Naive B cell (primary cell): ENCODE data around the gene TMEM63A. TPM values are rescaled to one million over a fixed set of nuclear protein-coding genes. Genes with fewer than 3 reads are reported as not detected.
"Not testable (repeated sequence)": the region's sequence is repeated elsewhere in the genome, so short reads cannot be mapped to it uniquely, and the experiment has no call there.

ENCODE experiments used
- ATAC-seq, 2 donors: fragments of 150-1000 bp; cut with Tn5 transposase; 2 replicates each; pipeline ENCODE4 v1.10.0; 2021; ENCODE audit warnings: low read depth in 2 of 2, mild to moderate bottlenecking in 2 of 2, moderate library complexity in 2 of 2
- DNase-seq: peaks from one replicate; pipeline ENCODE4 v3.0.0; 2022
- H3K27ac Mint-ChIP-seq, 6 donors: one replicate each; pipeline ENCODE4 v1.8.0; 2020 to 2022; ENCODE audit warnings: mild to moderate bottlenecking in 6 of 6, mixed read lengths in 6 of 6, moderate library complexity in 5 of 6, inconsistent platforms in 2 of 6
- H3K27me3 Mint-ChIP-seq, 3 donors: one replicate each; pipeline ENCODE4 v1.8.0; 2021 to 2022; ENCODE audit warnings: mixed read lengths in 3 of 3, mild to moderate bottlenecking in 1 of 3
- H3K36me3 Mint-ChIP-seq, 2 donors: one replicate each; pipeline ENCODE4 v1.8.0; 2020 to 2022; ENCODE audit warnings: mixed read lengths in 2 of 2, inconsistent platforms in 1 of 2, mild to moderate bottlenecking in 1 of 2
- H3K4me1 Mint-ChIP-seq, 3 donors: one replicate each; pipeline ENCODE4 v1.8.0; 2020 to 2022; ENCODE audit warnings: mixed read lengths in 3 of 3, inconsistent platforms in 1 of 3, mild to moderate bottlenecking in 1 of 3, moderate library complexity in 1 of 3
- H3K4me3 Mint-ChIP-seq, 8 donors: one replicate each; pipeline ENCODE4 v1.8.0; 2020 to 2022; ENCODE audit warnings: mild to moderate bottlenecking in 8 of 8, mixed read lengths in 8 of 8, moderate library complexity in 8 of 8, inconsistent platforms in 2 of 8
- H3K9me3 Mint-ChIP-seq, 7 donors: one replicate each; pipeline ENCODE4 v1.8.0; 2020 to 2022; ENCODE audit warnings: mixed read lengths in 7 of 7, mild to moderate bottlenecking in 5 of 7, inconsistent platforms in 2 of 7, moderate library complexity in 1 of 7
- polyA plus RNA-seq, 6 donors: library from polyadenylated mRNA; unstranded; fragments of 300-500 nt; fragmentation: Illumina TruSeq; gene quantifications; one replicate each; pipeline ENCODE4 v1.2.3, GENCODE V29; 2021; ENCODE audit warnings: low read depth in 6 of 6

Gene TMEM63A
- polyA plus RNA-seq, 6 donors from 2014 or later, result 10.6 to 38.5 (median 20.0) TPM

DNA sequence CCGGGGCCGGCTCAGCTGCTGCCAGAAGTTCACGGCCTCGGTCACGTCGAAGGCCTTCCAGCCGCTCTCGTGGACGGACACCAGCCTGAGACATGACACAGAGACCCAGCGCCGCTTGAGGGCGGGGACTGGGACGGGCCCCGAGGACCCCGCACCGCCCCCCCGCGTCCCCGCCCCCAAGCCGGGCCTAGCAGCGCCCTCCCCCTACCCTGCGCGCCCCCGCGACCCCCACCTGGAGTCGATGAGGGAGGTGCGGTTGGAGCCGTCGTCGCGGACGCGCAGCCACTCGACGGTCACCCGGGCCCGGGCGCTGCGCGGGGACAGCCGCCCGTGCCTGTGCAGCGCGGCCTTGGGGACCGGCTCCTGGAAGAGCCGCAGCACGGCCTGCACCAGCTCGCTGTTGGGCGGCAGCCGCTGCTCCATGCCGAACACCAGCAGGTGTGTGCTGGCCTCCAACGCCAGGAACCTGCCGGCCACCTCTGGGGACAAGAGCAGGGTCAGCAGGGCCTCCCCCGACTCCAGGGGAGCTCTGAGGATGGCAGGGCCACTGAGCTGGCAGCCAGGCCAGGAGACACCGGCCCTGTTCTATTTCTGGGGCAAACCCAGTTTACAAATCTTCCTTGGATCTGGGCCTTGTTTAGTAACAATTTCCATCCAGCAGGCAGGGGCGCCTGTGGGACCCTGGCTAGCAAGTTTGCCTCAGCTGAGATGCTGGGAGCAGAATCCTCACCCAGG, 5.5 kb upstream of the TMEM63A start:
- Mint-ChIP-seq H3K4me1 (peaks cover 11 to 14% (median 12%) of the 10 kb centered on the region in 3 donors), H3K4me3 (peak overlapping the region in 1 of 8 donors; percentile 47)
- H3K36me3 Mint-ChIP-seq, ATAC-seq, DNase-seq, H3K9me3 Mint-ChIP-seq, H3K27me3 Mint-ChIP-seq, H3K27ac Mint-ChIP-seq: not testable (repeated sequence)

DNA sequence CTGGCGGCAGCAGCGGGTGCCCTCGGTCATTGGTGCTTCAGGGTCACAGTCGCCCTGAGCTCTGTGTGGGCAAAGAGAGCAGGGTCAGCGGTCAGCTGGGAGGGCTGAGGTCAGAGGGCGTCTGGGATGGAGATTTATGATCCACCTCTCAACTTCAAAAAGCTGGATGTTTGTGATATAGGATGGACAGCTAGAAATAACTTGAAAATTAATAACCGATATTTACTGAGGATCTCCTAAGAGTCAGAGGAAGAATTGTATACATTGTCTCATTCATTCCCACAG, 4.8 kb upstream of the TMEM63A start:
- DNase-seq, result no peak
- peak overlapping the region in 1 of 8 donors; percentile 47 for H3K4me3 Mint-ChIP-seq
- H3K9me3 Mint-ChIP-seq, result no peaks in the 10 kb centered on the region
- H3K27ac Mint-ChIP-seq, result no peak overlapping the region
- peaks cover 11 to 14% (median 12%) of the 10 kb centered on the region in 3 donors for H3K4me1 Mint-ChIP-seq
- no peak for ATAC-seq
- no peaks in the 10 kb centered on the region for H3K36me3 Mint-ChIP-seq
- H3K27me3 Mint-ChIP-seq, result peaks cover 0 to 9% (median 0%) of the 10 kb centered on the region in 3 donors

DNA sequence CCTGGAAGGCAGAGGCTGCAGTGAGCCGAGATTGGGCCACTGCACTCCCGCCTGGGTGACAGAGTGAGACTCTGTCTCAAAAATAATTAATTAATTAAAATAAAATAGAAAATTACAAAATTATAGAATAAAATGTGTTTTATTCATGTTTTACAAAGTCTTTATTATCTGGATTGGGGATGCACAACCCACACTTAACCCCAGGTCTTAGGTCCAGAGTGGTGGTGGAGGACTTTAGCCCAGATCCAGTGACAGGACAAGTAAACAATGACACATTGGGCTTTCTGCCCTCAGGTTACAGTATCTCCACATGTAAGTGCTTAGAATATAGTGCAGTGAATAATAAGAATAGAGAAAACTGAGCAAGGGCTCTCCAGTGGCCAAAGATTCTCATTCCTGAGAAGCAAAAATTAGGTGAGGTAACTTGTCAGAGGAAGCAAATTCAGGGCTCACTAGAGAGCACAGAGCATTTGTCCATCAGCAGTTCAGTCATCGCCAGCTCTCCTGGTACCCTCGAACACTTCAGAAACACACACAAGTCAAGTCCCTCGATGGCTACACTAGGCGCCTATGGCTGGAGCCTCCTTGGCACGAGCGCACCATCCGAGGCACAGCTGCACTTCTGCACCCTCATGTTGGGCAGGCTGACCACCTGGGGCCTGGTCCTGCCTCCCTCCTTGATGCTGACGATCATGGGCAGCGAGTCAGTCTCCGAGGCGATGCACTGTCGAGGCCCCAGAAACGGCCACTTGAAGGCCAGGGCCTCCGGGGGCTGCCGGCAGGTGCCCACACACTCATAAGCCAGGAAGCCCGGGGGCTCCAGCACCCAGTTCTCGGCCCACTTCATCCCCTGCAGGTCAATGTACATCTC, 4.2 kb upstream of the TMEM63A start:
- DNase-seq (no peak), ATAC-seq (no peak)
- peaks cover 0 to 9% (median 0%) of the 10 kb centered on the region in 3 donors for H3K27me3 Mint-ChIP-seq
- no peaks in the 10 kb centered on the region for H3K9me3 Mint-ChIP-seq
- H3K4me1 Mint-ChIP-seq, result peaks cover 12 to 15% (median 13%) of the 10 kb centered on the region in 3 donors
- H3K36me3 Mint-ChIP-seq, result no peaks in the 10 kb centered on the region
- peak overlapping the region in 2 of 8 donors; percentile 47 to 69 for H3K4me3 Mint-ChIP-seq
- H3K27ac Mint-ChIP-seq, result no peak overlapping the region

DNA sequence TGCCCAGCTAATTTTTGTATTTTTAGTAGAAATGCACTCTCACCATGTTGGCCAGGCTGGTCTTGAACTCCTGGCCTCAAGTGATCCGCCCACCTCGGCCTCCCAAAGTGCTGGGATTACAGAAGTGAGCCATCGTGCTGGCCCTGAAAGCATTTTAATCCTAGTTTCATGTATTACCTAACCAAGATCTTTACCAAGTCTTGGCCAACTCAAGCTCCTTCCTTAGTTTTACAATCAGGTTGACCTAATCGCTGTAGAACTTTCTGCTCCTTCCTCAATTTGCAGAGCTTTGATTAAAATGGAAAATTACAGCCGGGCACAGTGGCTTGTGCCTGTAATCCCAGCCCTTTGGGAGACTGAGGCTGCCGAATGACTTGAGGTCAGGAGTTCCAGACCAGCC, 3.2 kb upstream of the TMEM63A start:
- Mint-ChIP-seq H3K27me3 (peaks cover 0 to 9% (median 0%) of the 10 kb centered on the region in 3 donors), H3K9me3 (no peaks in the 10 kb centered on the region), H3K4me1 (peaks cover 19 to 26% (median 24%) of the 10 kb centered on the region in 3 donors), H3K36me3 (no peaks in the 10 kb centered on the region), H3K4me3 (peak overlapping the region in 3 of 8 donors; percentile 15 to 61 (median 53)), H3K27ac (no peak overlapping the region)
- DNase-seq, result no peak
- no peak for ATAC-seq

DNA sequence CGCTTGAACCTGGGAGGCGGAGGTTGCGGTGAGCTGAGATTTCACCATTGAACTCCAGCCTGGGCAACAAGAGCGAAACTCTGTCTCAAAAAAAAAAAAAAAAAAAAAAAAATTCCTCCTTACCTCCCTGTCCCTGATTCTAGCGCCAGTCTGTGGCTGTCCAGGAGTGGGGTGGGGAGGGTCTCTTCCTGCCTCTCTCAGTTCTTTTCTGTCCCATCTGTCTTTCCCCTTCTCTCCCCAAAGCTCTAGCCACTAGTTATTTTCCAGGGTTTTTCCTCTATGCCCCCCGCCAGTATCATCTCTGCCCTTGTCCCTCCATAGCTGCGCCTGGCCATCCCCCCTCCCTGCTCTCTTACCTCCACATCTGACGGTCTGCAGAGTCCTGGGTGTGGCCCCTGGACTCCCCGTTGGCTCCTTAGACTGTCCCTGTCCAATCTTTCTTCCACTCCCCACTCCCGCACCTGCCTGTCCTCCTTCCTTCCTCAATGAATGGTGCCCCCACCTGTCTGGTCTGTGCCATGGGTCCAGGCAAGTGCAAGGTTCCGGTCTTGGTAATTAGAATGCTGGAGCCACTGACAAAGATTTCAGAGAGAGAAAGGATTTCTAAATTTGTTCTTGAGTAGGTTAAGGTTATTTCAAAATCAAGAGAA, 1.6 kb upstream of the TMEM63A start:
- H3K4me1 Mint-ChIP-seq, result peaks cover 35 to 42% (median 40%) of the 10 kb centered on the region in 3 donors
- DNase-seq, result no peak
- peaks cover 0 to 9% (median 0%) of the 10 kb centered on the region in 3 donors for H3K27me3 Mint-ChIP-seq
- no peaks in the 10 kb centered on the region for H3K36me3 Mint-ChIP-seq
- H3K4me3 Mint-ChIP-seq, result peak overlapping the region; percentile 90 to 97 (median 95)
- peak overlapping the region in 5 of 6 donors; percentile 30 to 88 (median 71) for H3K27ac Mint-ChIP-seq
- no peak for ATAC-seq
- H3K9me3 Mint-ChIP-seq, result no peaks in the 10 kb centered on the region

DNA sequence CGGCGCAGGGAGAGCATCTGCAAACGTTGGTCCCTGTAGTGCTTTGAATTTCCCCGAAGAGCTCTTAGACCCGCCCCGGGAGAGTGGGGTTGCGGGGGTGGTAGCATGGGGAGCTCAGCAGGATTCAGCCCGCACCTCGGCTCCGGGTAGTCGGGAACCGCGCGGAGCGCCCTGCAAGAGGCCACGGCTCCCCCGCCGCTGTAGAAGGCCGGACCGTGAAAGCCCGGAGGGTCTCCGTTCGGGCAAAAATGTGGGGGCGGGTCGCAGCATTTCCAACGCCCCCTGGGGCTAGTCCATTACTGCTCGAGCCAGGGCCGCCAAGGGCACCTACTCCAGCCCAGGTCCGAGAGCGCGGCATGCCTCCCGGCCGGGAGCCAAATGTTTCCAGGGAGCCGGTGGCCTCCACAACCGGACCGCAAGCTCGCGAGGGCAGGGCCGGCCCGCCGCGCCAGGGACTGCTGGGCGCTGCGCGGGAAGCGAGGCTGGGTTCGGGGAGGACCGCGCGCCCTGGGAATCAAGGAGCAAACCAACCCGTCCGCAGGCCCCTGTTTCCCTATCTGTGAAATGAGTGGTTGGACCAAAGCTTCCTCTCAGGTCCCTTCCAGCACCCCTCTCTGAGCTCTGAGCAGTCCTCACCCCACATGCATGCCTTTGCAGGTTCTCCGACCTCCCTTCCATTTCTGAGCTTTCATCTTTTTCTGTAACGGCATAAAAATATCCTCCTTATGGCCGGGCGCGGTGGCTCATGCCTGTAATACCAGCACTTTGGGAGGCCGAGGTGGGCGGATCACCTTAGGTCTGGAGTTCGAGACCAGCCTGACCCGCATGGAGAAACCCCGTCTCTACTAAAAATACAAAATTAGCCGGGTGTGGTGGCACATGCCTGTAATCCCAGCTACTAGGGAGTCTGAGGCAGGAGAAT, 775 bp upstream of the TMEM63A start:
- ATAC-seq, result peak; percentile 40 to 44

DNA sequence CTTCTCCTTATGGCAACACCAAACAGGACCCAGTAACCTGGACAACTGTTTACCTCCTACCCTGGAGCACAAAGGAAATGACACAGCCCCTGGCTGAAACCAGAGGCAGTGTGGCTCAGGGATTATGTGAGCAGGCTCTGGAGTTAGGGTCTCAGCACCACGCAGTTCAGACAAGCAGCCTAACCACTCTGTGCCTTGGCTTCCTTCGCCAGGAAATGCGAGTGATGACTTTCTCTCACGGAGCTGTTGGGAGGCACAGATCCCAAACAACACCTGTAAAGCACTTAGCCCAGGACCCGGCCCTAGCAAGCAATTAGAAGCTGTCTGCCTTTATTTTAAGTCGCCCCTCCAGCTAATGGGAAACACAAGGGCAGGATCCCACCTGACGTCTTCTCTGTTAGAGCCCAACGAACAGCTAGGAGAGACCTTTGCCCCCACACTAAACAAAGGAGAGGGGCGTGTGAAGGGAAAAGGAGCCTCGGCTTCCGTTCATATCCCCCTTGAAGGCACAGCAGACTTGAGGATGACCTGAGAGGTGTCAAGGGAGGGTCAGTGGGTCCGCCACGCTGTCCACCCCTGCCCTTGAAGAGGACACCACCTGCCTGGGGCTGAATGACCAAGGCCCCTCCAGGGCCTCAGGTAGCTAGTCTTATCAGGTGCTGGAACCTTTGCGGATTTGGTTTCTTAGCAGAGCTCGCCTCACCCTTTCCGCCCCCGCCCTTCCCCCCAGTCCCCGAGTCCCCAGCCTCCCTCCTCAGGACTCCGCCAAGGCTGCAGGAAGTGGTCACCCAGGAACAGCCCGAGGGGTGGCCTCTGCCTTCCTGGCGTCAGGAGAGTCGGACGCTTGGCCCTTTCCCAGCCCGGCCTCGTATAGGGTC, 860 bp downstream of the TMEM63A start:
- Mint-ChIP-seq H3K4me3 (peak overlapping the region; percentile 90 to 97 (median 95)), H3K36me3 (no peaks in the 10 kb centered on the region), H3K27ac (peak overlapping the region; percentile 40 to 93 (median 82)), H3K27me3 (no peaks in the 10 kb centered on the region), H3K9me3 (no peaks in the 10 kb centered on the region), H3K4me1 (peaks cover 45 to 56% (median 55%) of the 10 kb centered on the region in 3 donors)
- peak; percentile 11 to 16 for ATAC-seq
- DNase-seq, result no peak

More for the DNA sequence above, 775 bp upstream of the TMEM63A start:
- no peak for DNase-seq
- no peaks in the 10 kb centered on the region for H3K36me3 Mint-ChIP-seq
- H3K4me1 Mint-ChIP-seq, result peaks cover 40 to 47% (median 46%) of the 10 kb centered on the region in 3 donors
- H3K4me3 Mint-ChIP-seq, result peak overlapping the region; percentile 90 to 97 (median 95)
- H3K27me3 Mint-ChIP-seq, result peaks cover 0 to 5% (median 0%) of the 10 kb centered on the region in 3 donors
- H3K9me3 Mint-ChIP-seq, result no peaks in the 10 kb centered on the region
- peak overlapping the region; percentile 24 to 93 (median 88) for H3K27ac Mint-ChIP-seq

DNA sequence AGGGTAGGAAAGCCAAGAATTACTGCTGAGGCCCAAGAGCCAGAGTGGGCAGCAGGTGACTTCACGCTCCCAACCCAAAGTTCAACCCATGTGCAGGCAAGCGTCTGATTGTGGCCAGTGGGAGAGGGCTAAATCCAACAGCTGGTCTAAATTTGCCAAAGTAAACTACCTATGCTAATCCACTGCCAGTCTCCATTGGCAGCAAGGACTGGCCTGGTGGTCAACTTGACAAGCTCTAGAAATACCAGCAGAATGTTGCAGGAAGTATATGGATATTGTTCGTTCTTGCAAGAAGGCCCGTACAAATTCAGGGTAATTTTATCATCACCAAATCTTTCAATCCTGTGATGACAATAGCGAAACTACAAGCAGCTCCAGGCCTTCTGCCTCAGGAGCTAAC, 1.5 kb downstream of the TMEM63A start:
- peaks cover 45 to 58% (median 56%) of the 10 kb centered on the region in 3 donors for H3K4me1 Mint-ChIP-seq
- H3K27ac Mint-ChIP-seq, result peak overlapping the region; percentile 52 to 93 (median 80)
- H3K27me3 Mint-ChIP-seq, result no peaks in the 10 kb centered on the region
- no peaks in the 10 kb centered on the region for H3K36me3 Mint-ChIP-seq
- ATAC-seq (no peak), DNase-seq (no peak)
- H3K9me3 Mint-ChIP-seq, result no peaks in the 10 kb centered on the region
- H3K4me3 Mint-ChIP-seq, result peak overlapping the region; percentile 90 to 97 (median 95)

DNA sequence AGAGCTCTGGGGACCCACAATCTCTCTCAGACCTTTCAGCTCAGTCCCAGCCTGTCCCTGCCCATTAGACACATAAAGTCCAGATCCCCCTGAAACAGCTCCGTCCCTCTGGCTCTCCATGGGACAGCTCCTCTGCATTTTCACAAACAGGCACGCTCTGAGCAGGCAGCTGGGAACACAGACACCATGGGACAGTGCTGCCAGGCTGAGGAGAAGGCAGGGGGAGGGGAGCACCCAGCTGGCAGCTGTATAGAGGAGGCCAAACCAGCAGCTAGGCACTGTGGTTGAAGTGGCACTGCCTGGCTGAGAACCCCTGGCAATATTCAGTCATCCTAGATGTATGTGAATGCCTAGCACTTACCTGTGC, 2.0 kb downstream of the TMEM63A start:
- Mint-ChIP-seq H3K27ac (peak overlapping the region; percentile 56 to 93 (median 78)), H3K9me3 (no peaks in the 10 kb centered on the region), H3K4me1 (peaks cover 45 to 58% (median 56%) of the 10 kb centered on the region in 3 donors), H3K36me3 (no peaks in the 10 kb centered on the region), H3K4me3 (peak overlapping the region; percentile 90 to 97 (median 95)), H3K27me3 (no peaks in the 10 kb centered on the region)
- ATAC-seq, result no peak
- DNase-seq, result no peak

DNA sequence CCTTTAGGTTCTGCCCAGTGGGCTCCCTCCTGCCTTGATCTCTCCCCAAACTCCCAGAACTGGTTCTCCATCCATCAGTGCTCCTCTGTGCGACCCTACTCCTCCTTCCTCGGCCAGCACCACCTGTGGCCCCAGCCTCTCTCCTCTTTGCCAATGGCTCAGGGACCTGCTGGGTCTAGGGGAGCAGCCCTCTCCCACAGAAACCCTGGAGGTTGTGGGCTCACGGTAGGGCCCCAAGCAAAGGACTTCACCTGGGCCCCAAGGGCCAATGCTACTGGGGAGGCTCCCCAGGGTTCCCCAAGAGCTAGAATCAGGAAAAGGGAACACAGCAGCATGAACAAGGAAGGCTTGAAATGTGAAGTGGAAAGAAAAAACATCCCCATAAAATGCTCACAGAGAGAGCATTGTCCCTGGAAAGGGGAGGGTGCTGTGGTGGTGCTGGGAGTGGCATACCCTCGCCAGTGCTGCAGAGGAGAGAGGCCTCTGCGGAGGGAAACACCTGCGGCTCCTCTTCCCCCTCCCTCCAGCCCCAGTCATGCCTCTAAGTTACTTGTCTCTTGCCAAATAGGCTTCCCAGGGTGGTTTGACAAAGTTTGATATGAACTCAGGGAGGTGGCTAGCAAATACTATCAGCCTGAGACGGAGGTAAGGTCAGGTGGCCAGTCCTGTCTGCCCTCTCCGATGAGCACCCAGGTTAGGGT, 2.5 kb downstream of the TMEM63A start:
- no peaks in the 10 kb centered on the region for H3K36me3 Mint-ChIP-seq
- no peaks in the 10 kb centered on the region for H3K27me3 Mint-ChIP-seq
- no peaks in the 10 kb centered on the region for H3K9me3 Mint-ChIP-seq
- peak; percentile 26 to 37 for ATAC-seq
- no peak for DNase-seq
- H3K4me3 Mint-ChIP-seq, result peak overlapping the region; percentile 90 to 97 (median 95)
- peak overlapping the region; percentile 44 to 93 (median 76) for H3K27ac Mint-ChIP-seq
- peaks cover 45 to 58% (median 56%) of the 10 kb centered on the region in 3 donors for H3K4me1 Mint-ChIP-seq

DNA sequence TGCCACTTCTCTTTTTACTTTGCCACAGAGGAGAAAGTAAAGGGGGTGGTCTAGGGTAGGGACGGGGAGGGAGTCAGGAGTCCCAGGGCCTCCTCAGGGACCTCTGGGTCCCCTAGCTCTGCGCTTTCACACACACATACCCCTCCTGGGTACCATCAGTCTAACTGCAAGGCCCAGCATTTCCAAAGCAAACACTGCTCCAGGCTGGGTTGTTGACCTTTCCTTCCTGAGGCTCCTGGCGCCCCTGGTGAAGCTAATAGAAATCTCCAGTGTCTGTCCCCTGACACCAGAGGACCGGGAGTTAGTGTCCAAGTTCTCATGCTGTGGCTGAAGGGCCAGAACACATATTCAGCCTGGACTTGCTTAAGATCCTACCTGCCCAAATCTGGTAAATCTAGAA, 3.9 kb downstream of the TMEM63A start:
- H3K4me3 Mint-ChIP-seq, result peak overlapping the region in 4 of 8 donors; percentile 22 to 97 (median 56)
- no peaks in the 10 kb centered on the region for H3K9me3 Mint-ChIP-seq
- H3K27me3 Mint-ChIP-seq, result no peaks in the 10 kb centered on the region
- peaks cover 0 to 6% of the 10 kb centered on the region in 2 donors for H3K36me3 Mint-ChIP-seq
- DNase-seq (no peak), ATAC-seq (no peak)
- peak overlapping the region in 3 of 6 donors; percentile 10 to 80 (median 34) for H3K27ac Mint-ChIP-seq
- H3K4me1 Mint-ChIP-seq, result peaks cover 37 to 57% (median 48%) of the 10 kb centered on the region in 3 donors
